Neural crest cell (in vitro differentiated cells): ENCODE results near the gene ZNF416. TPM values are rescaled to one million over a fixed set of nuclear protein-coding genes. Genes with fewer than 3 reads are reported as not detected.

Experiments used
- DNase-seq: peaks from one replicate; pipeline ENCODE4 v3.0.0; 2021; ENCODE audit warnings: low read depth, mixed read lengths, low spot score
- H3K27ac Mint-ChIP-seq: one replicate; pipeline ENCODE4 v1.8.0; 2021; ENCODE audit warnings: mild to moderate bottlenecking, mixed read lengths; ENCODE audit not compliant: unreplicated experiment
- H3K27me3 Mint-ChIP-seq: 2 replicates; pipeline ENCODE4 v1.8.0; 2021; ENCODE audit warnings: low read depth, mild to moderate bottlenecking, mixed read lengths
- H3K36me3 Mint-ChIP-seq: 2 replicates; pipeline ENCODE4 v1.8.0; 2021; ENCODE audit warnings: low read depth, mild to moderate bottlenecking, mixed read lengths
- H3K4me1 Mint-ChIP-seq: 2 replicates; pipeline ENCODE4 v1.8.0; 2021; ENCODE audit warnings: mixed read lengths
- H3K4me3 Mint-ChIP-seq: one replicate; pipeline ENCODE4 v1.8.0; 2021; ENCODE audit warnings: mild to moderate bottlenecking, mixed read lengths
- H3K9me3 Mint-ChIP-seq: 2 replicates; pipeline ENCODE4 v1.8.0; 2021; ENCODE audit warnings: mixed read lengths
- total RNA-seq: library from RNA; stranded (reverse); gene quantifications from 2 replicates; pipeline ENCODE4 v1.2.1, GENCODE V29; 2021
- TF ChIP-seq, protein P1 (sequence below): fragments of 200-600 bp; sonication (generic); conservative IDR thresholded peaks from 2 replicates; pipeline ENCODE4 v1.5.0; 2021; ENCODE audit warnings: antibody characterized with exemption, mild to moderate bottlenecking

ZNF416 gene
- total RNA-seq, 1 donor from 2014 or later = 10.1 TPM

- H3K27me3 Mint-ChIP-seq = peaks cover 4% of the 10 kb centered on the region
- no peak for DNase-seq
- H3K9me3 Mint-ChIP-seq = peaks cover 23% of the 10 kb centered on the region
- H3K4me1 Mint-ChIP-seq = peaks cover 23% of the 10 kb centered on the region
- no peak overlapping the region for H3K27ac Mint-ChIP-seq
- H3K36me3 Mint-ChIP-seq = peaks cover 53% of the 10 kb centered on the region
- peak overlapping the region; percentile 97 for H3K4me3 Mint-ChIP-seq
- TF ChIP-seq, protein P1, sequence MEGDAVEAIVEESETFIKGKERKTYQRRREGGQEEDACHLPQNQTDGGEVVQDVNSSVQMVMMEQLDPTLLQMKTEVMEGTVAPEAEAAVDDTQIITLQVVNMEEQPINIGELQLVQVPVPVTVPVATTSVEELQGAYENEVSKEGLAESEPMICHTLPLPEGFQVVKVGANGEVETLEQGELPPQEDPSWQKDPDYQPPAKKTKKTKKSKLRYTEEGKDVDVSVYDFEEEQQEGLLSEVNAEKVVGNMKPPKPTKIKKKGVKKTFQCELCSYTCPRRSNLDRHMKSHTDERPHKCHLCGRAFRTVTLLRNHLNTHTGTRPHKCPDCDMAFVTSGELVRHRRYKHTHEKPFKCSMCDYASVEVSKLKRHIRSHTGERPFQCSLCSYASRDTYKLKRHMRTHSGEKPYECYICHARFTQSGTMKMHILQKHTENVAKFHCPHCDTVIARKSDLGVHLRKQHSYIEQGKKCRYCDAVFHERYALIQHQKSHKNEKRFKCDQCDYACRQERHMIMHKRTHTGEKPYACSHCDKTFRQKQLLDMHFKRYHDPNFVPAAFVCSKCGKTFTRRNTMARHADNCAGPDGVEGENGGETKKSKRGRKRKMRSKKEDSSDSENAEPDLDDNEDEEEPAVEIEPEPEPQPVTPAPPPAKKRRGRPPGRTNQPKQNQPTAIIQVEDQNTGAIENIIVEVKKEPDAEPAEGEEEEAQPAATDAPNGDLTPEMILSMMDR = no peak
Observed at GRCh38 chr19:57558525-57558924, 20.2 kb downstream of the ZNF416 start.

DNA sequence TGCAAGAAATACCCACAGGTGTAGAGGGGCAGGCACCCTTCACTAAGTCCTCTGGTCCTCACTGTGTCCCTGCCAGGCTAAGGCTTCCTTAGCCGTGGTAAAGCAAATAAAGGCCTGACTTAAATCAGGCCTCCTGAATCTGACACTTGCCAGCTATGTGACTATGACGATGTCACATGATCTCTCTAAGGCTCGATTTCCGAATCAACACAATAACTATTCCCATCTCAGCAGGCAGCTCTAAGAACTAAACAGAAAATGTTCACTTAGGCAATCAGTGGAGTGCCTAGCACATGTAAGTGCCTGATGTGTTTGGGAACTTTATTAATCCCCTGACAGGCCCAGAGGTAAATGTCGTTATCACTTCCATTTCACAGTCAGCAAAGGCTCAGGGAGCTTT is 21.1 kb downstream of the ZNF416 start:
- peak overlapping the region; percentile 97 for H3K4me3 Mint-ChIP-seq
- TF ChIP-seq, protein P1 = no peak
- H3K27me3 Mint-ChIP-seq = peaks cover 3% of the 10 kb centered on the region
- no peak for DNase-seq
- peaks cover 23% of the 10 kb centered on the region for H3K4me1 Mint-ChIP-seq
- no peak overlapping the region for H3K27ac Mint-ChIP-seq
- peaks cover 59% of the 10 kb centered on the region for H3K36me3 Mint-ChIP-seq
- H3K9me3 Mint-ChIP-seq = peaks cover 24% of the 10 kb centered on the region

GRCh38 chr19:57552432-57552831 is 26.3 kb downstream of the ZNF416 start:
- TF ChIP-seq, protein P1 = no peak
- DNase-seq = no peak
- H3K4me1 Mint-ChIP-seq = no peaks in the 10 kb centered on the region
- H3K27me3 Mint-ChIP-seq = no peaks in the 10 kb centered on the region
- H3K4me3 Mint-ChIP-seq = no peak overlapping the region
- H3K9me3 Mint-ChIP-seq = peaks cover 31% of the 10 kb centered on the region
- H3K27ac Mint-ChIP-seq = no peak overlapping the region
- peaks cover 94% of the 10 kb centered on the region for H3K36me3 Mint-ChIP-seq

DNA sequence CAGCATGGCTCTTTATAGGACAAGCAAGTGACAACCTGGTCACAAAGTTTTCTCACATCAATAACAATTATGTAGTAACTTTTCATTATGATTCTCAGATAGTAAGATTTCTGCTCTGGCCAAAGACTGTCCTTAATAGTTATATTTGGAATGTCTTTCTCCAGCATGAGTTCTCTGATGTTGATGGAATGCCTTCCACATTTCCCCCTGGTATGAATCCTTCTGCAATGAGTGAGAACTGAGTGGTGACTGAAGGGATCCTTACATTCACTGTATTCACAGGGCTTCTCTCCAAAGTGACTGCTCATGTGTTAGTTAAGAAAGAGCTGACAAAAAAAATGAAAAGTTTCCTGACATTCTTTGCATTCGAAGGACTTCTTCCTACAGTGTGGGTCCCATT is 32.2 kb downstream of the ZNF416 start:
- TF ChIP-seq, protein P1 = no peak
- Mint-ChIP-seq H3K27me3 (no peaks in the 10 kb centered on the region), H3K9me3 (peaks cover 44% of the 10 kb centered on the region)

GRCh38 chr19:57537953-57538547 is 40.7 kb downstream of the ZNF416 start:
- Mint-ChIP-seq H3K36me3 (peaks cover 93% of the 10 kb centered on the region), H3K27me3 (no peaks in the 10 kb centered on the region), H3K4me1 (no peaks in the 10 kb centered on the region), H3K27ac (no peak overlapping the region), H3K9me3 (peaks cover 55% of the 10 kb centered on the region), H3K4me3 (peak overlapping the region; percentile 19)
- TF ChIP-seq, protein P1 = no peak
- no peak for DNase-seq

More for the DNA sequence above, 32.2 kb downstream of the ZNF416 start:
- DNase-seq = no peak
- no peak overlapping the region for H3K4me3 Mint-ChIP-seq
- H3K27ac Mint-ChIP-seq = no peak overlapping the region
- peaks cover 95% of the 10 kb centered on the region for H3K36me3 Mint-ChIP-seq
- no peaks in the 10 kb centered on the region for H3K4me1 Mint-ChIP-seq
